H1 (cell line): ENCODE results near the gene MEF2D.

Source experiments
- CEBPB ChIP-seq: IDR thresholded peaks from 2 replicates; pipeline ENCODE4 v1.6.1; 2012; ENCODE audit warnings: low read depth, low read length
- CHD1 ChIP-seq: IDR thresholded peaks from 2 replicates; pipeline ENCODE4 v1.6.1; 2012; ENCODE audit warnings: low read depth, low read length, improper control_type of control experiment
- CREB1 ChIP-seq: IDR thresholded peaks from 2 replicates; pipeline ENCODE4 v1.6.1; 2012; ENCODE audit warnings: inconsistent platforms
- EZH2 ChIP-seq: fragments of 200-600 bp; sonication (generic); IDR thresholded peaks from 2 replicates; pipeline ENCODE4 v1.7.1; 2012; ENCODE audit warnings: low read depth, mild to moderate bottlenecking, moderate library complexity, low read length, inconsistent platforms; ENCODE audit not compliant: severe bottlenecking
- GTF2F1 ChIP-seq: IDR thresholded peaks from 2 replicates; pipeline ENCODE4 v1.6.1; 2012; ENCODE audit warnings: low read depth, low read length, improper control_type of control experiment, borderline replicate concordance
- MAFK ChIP-seq: IDR thresholded peaks from 2 replicates; pipeline ENCODE4 v1.6.1; 2012; ENCODE audit warnings: low read depth, mild to moderate bottlenecking, improper control_type of control experiment, low read length
- SP2 ChIP-seq: IDR thresholded peaks from 2 replicates; pipeline ENCODE4 v1.6.1; 2012; ENCODE audit warnings: mild to moderate bottlenecking, low read length, inconsistent platforms
- TAF1 ChIP-seq: IDR thresholded peaks from 2 replicates; pipeline ENCODE4 v1.6.1; 2011; ENCODE audit warnings: mild to moderate bottlenecking, low read depth, low read length
- TBP ChIP-seq: IDR thresholded peaks from 2 replicates; pipeline ENCODE4 v1.6.1; 2011; ENCODE audit warnings: low read depth, low read length, improper control_type of control experiment
- TCF12 ChIP-seq: IDR thresholded peaks from 2 replicates; pipeline ENCODE4 v1.6.1; 2011; ENCODE audit warnings: low read depth, mild to moderate bottlenecking, low read length
- TEAD4 ChIP-seq: IDR thresholded peaks from 2 replicates; pipeline ENCODE4 v1.6.1; 2012; ENCODE audit warnings: low read depth, low read length, inconsistent platforms, mixed read lengths
- TF ChIP-seq, protein P1 (sequence below), 3 experiments: IDR thresholded peaks; 1 replicate in 2 of 3; 2 replicates in 1 of 3; pipeline versions ENCODE4 v1.5.1 to v1.6.1; 2011; ENCODE audit warnings: low read length in 3 of 3, mild to moderate bottlenecking in 3 of 3, inconsistent platforms in 2 of 3, low read depth in 1 of 3, moderate library complexity in 1 of 3; ENCODE audit not compliant: insufficient read depth in 1 of 3; ENCODE audit errors: control extremely low read depth in 1 of 3
- TF ChIP-seq, protein P2 (sequence below): IDR thresholded peaks from 2 replicates; pipeline ENCODE4 v1.6.1; 2011; ENCODE audit warnings: low read length, improper control_type of control experiment

DNA sequence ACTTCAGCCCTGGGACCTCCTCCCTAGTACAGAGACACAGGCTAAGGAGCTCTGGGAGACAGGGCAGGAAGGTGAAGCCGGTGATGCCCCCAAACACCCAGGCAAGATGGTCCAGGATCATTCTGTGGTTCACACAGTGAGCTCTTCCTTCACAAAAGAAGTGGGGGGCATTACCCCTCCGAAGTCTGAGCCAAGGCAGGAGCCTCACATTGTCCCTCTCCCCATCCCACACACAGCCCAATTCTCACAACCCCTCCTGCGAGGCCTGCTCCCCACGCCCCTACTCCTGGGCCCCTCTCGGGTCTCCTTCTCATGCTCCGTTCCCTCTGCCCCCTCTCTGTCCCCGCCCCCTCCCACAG is 10.7 kb downstream of the MEF2D start:
- no peak for TF ChIP-seq CEBPB
- TF ChIP-seq, protein P1, sequence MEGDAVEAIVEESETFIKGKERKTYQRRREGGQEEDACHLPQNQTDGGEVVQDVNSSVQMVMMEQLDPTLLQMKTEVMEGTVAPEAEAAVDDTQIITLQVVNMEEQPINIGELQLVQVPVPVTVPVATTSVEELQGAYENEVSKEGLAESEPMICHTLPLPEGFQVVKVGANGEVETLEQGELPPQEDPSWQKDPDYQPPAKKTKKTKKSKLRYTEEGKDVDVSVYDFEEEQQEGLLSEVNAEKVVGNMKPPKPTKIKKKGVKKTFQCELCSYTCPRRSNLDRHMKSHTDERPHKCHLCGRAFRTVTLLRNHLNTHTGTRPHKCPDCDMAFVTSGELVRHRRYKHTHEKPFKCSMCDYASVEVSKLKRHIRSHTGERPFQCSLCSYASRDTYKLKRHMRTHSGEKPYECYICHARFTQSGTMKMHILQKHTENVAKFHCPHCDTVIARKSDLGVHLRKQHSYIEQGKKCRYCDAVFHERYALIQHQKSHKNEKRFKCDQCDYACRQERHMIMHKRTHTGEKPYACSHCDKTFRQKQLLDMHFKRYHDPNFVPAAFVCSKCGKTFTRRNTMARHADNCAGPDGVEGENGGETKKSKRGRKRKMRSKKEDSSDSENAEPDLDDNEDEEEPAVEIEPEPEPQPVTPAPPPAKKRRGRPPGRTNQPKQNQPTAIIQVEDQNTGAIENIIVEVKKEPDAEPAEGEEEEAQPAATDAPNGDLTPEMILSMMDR (IDR thresholded peaks at IDR 0.05; ENCODE audit: control extremely low read depth in 1 of 3, insufficient read depth in 1 of 3, low read depth in 1 of 3, low read length in 3 of 3) = no peak
- no peak for TF ChIP-seq TAF1
- TF ChIP-seq MAFK = no peak
- TF ChIP-seq EZH2 = no peak
- TF ChIP-seq TBP = no peak
- TF ChIP-seq SP2 = no peak
- no peak for TF ChIP-seq CHD1
- TF ChIP-seq, protein P2, sequence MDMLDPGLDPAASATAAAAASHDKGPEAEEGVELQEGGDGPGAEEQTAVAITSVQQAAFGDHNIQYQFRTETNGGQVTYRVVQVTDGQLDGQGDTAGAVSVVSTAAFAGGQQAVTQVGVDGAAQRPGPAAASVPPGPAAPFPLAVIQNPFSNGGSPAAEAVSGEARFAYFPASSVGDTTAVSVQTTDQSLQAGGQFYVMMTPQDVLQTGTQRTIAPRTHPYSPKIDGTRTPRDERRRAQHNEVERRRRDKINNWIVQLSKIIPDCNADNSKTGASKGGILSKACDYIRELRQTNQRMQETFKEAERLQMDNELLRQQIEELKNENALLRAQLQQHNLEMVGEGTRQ = no peak
- no peak for TF ChIP-seq TEAD4
- TF ChIP-seq CREB1 = no peak
- TF ChIP-seq TCF12 = no peak
- TF ChIP-seq GTF2F1 = no peak
